22Rv1 (cell line): Measurements from ENCODE around the gene IGSF8.

ENCODE experiments used
- CTCF ChIP-seq: fragments of 450-650 bp; IDR thresholded peaks from 2 replicates; pipeline ENCODE4 v1.5.1; 2017; ENCODE audit warnings: mild to moderate bottlenecking
- ZFX ChIP-seq: fragments of 450-650 bp; IDR thresholded peaks from 2 replicates; pipeline ENCODE4 v1.6.1; 2017; ENCODE audit warnings: antibody characterized with exemption, borderline replicate concordance

GRCh38 chr1:160116283-160117147 lies 18.1 kb upstream of the IGSF8 start:
- TF ChIP-seq CTCF (no peak), ZFX (no peak)
